ENCODE measurements around the gene SARM1.

Gene SARM1

DNA sequence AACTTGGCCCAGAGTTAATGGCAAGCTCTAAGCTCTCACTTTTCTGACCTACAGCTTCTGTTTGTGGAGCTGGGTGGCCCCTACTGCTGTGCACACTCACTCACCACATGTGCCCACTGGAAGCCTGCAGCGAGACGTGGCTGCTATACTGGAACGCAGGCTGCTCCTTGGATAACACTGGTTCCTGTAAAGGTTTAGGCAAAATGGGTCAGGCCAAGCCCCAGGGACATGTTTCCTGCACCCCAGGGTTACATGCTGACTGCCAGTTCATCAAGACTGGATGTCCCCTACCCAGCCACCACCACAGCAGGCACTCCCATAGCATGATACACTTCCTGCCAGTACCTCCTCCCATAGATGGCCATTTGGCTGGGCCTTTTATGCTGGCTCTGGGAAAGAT, 22.5 kb upstream of the SARM1 start:
- no peak for DNase-seq (ENCODE audit: low read depth)
- H3K4me3 ChIP-seq (ENCODE audit: low read depth, low read length) = no peak overlapping the region
- TF ChIP-seq, protein P1, sequence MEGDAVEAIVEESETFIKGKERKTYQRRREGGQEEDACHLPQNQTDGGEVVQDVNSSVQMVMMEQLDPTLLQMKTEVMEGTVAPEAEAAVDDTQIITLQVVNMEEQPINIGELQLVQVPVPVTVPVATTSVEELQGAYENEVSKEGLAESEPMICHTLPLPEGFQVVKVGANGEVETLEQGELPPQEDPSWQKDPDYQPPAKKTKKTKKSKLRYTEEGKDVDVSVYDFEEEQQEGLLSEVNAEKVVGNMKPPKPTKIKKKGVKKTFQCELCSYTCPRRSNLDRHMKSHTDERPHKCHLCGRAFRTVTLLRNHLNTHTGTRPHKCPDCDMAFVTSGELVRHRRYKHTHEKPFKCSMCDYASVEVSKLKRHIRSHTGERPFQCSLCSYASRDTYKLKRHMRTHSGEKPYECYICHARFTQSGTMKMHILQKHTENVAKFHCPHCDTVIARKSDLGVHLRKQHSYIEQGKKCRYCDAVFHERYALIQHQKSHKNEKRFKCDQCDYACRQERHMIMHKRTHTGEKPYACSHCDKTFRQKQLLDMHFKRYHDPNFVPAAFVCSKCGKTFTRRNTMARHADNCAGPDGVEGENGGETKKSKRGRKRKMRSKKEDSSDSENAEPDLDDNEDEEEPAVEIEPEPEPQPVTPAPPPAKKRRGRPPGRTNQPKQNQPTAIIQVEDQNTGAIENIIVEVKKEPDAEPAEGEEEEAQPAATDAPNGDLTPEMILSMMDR (IDR thresholded peaks at IDR 0.05; ENCODE audit: low read depth, low read length) = no peak
- TF ChIP-seq, protein P2, sequence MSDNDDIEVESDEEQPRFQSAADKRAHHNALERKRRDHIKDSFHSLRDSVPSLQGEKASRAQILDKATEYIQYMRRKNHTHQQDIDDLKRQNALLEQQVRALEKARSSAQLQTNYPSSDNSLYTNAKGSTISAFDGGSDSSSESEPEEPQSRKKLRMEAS (IDR thresholded peaks at IDR 0.05; ENCODE audit: low read depth, low read length) = no peak
- TF ChIP-seq POLR2A (IDR thresholded peaks at IDR 0.05; ENCODE audit: extremely low read depth, insufficient read length) (no peak), MYC (IDR thresholded peaks at IDR 0.05; ENCODE audit: low read depth, low read length) (no peak)

DNA sequence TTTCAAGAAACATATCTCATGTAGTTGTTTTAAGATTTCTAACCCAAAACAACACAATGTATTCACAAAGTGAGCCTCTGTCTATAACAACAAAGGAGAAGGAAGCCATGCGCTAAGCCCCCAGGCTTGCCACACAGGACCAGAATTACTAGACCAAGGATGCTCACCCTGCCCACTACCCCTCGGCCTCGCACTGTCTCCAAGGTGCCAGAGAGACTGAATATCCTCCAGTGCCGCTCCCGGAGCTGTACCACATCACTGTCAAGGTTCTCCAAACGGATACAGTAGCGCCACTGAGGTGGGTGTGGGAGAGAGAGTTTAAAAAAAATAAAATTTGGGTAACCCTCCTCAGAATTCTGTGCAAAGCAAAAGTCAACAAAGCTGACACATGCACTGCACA, 21.2 kb upstream of the SARM1 start:
- H3K4me3 ChIP-seq (ENCODE audit: low read depth, low read length) = no peak overlapping the region
- DNase-seq (ENCODE audit: low read depth) = no peak
- TF ChIP-seq, protein P1 (IDR thresholded peaks at IDR 0.05; ENCODE audit: low read depth, low read length) = no peak
- TF ChIP-seq MYC (IDR thresholded peaks at IDR 0.05; ENCODE audit: low read depth, low read length) = no peak
- TF ChIP-seq, protein P2 (IDR thresholded peaks at IDR 0.05; ENCODE audit: low read depth, low read length) = no peak
- TF ChIP-seq POLR2A (IDR thresholded peaks at IDR 0.05; ENCODE audit: extremely low read depth, insufficient read length) = no peak

GRCh38 chr17:28357061-28357900, 14.2 kb upstream of the SARM1 start, which contains the start of gene POLDIP2:
Gene POLDIP2 (minus strand): TSS chr17:28357527. CDS start chr17:28357448, 79 bp downstream.
- TF ChIP-seq POLR2A (IDR thresholded peaks at IDR 0.05; ENCODE audit: extremely low read depth, insufficient read length) = peak; percentile 86
- TF ChIP-seq, protein P2 (IDR thresholded peaks at IDR 0.05; ENCODE audit: low read depth, low read length) = peak; percentile 68
- peak; percentile 55 for TF ChIP-seq MYC (IDR thresholded peaks at IDR 0.05; ENCODE audit: low read depth, low read length)
- TF ChIP-seq, protein P1 (IDR thresholded peaks at IDR 0.05; ENCODE audit: low read depth, low read length) = no peak
- peak within 1 kb of the TSS; percentile 99 for H3K4me3 ChIP-seq (ENCODE audit: low read depth, low read length)
- DNase-seq (ENCODE audit: low read depth) = peak; percentile 96

GRCh38 chr17:28357901-28358197, 13.6 kb upstream of the SARM1 start:
- no peak for DNase-seq (ENCODE audit: low read depth)
- TF ChIP-seq, protein P2 (IDR thresholded peaks at IDR 0.05; ENCODE audit: low read depth, low read length) = no peak
- TF ChIP-seq POLR2A (IDR thresholded peaks at IDR 0.05; ENCODE audit: extremely low read depth, insufficient read length) = no peak
- TF ChIP-seq, protein P1 (IDR thresholded peaks at IDR 0.05; ENCODE audit: low read depth, low read length) = no peak
- TF ChIP-seq MYC (IDR thresholded peaks at IDR 0.05; ENCODE audit: low read depth, low read length) = no peak
- peak overlapping the region; percentile 99 for H3K4me3 ChIP-seq (ENCODE audit: low read depth, low read length)

DNA sequence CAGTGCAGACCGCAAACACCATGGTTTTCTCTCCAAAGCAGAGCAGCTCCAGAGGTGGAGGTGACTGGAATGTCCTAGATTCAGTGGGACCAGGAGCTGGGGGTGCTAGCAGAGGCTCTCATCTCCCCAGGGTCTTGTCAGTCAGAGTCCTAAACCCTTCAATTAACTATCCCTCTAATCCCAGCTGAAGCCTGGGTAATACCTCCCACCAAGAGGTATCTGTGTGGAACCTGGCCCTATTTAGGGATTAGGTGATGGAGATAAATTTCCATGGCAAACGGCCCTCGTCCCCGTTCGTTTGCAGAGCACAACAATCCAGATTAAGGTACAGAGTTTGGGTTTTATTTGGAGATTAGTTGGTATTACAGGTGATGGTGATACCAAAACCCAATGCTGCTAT, 8.3 kb upstream of the SARM1 start:
- no peak for DNase-seq (ENCODE audit: low read depth)
- TF ChIP-seq, protein P2 (IDR thresholded peaks at IDR 0.05; ENCODE audit: low read depth, low read length) = no peak
- no peak for TF ChIP-seq MYC (IDR thresholded peaks at IDR 0.05; ENCODE audit: low read depth, low read length)
- TF ChIP-seq, protein P1 (IDR thresholded peaks at IDR 0.05; ENCODE audit: low read depth, low read length) = no peak
- TF ChIP-seq POLR2A (IDR thresholded peaks at IDR 0.05; ENCODE audit: extremely low read depth, insufficient read length) = no peak
- H3K4me3 ChIP-seq (ENCODE audit: low read depth, low read length) = no peak overlapping the region

Data from NB4 (cell line).